ENCODE measurements around the gene TBC1D19.

TBC1D19 gene

GRCh38 chr4:26757751-26758150 is 173.9 kb downstream of the TBC1D19 start:
- no peaks in the 10 kb centered on the region for H3K27me3 ChIP-seq (ENCODE audit: low read depth, low read length)
- H3K9ac ChIP-seq (ENCODE audit: low read length), result no peak overlapping the region
- no peak overlapping the region for H3K27ac ChIP-seq (ENCODE audit: low read length)
- H3K4me2 ChIP-seq (ENCODE audit: low read length), result no peak overlapping the region
- H3K79me2 ChIP-seq (ENCODE audit: low read length), result no peaks in the 10 kb centered on the region
- H4K20me1 ChIP-seq (ENCODE audit: insufficient read depth, low read length), result no peaks in the 10 kb centered on the region
- no peak overlapping the region for H2AFZ ChIP-seq (ENCODE audit: low read depth, low read length)
- H3K36me3 ChIP-seq (replicated peaks; ENCODE audit: low read depth, low read length), result no peaks in the 10 kb centered on the region
- no peaks in the 10 kb centered on the region for H3K9me3 ChIP-seq (ENCODE audit: insufficient read depth, low read length)
- TF ChIP-seq, protein P1, sequence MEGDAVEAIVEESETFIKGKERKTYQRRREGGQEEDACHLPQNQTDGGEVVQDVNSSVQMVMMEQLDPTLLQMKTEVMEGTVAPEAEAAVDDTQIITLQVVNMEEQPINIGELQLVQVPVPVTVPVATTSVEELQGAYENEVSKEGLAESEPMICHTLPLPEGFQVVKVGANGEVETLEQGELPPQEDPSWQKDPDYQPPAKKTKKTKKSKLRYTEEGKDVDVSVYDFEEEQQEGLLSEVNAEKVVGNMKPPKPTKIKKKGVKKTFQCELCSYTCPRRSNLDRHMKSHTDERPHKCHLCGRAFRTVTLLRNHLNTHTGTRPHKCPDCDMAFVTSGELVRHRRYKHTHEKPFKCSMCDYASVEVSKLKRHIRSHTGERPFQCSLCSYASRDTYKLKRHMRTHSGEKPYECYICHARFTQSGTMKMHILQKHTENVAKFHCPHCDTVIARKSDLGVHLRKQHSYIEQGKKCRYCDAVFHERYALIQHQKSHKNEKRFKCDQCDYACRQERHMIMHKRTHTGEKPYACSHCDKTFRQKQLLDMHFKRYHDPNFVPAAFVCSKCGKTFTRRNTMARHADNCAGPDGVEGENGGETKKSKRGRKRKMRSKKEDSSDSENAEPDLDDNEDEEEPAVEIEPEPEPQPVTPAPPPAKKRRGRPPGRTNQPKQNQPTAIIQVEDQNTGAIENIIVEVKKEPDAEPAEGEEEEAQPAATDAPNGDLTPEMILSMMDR (IDR thresholded peaks at IDR 0.05; ENCODE audit: low read depth, low read length), result no peak
- TF ChIP-seq EZH2phosphoT487 (IDR thresholded peaks at IDR 0.05; ENCODE audit: low read depth), result no peak
- H3K4me3 ChIP-seq (ENCODE audit: low read length), result no peak overlapping the region
- peaks cover 4% of the 10 kb centered on the region for H3K4me1 ChIP-seq (ENCODE audit: low read length)

- no peak for TF ChIP-seq EZH2phosphoT487 (IDR thresholded peaks at IDR 0.05; ENCODE audit: low read depth)
- TF ChIP-seq, protein P1 (IDR thresholded peaks at IDR 0.05; ENCODE audit: low read depth, low read length), result no peak
- H3K27me3 ChIP-seq (ENCODE audit: low read depth, low read length), result no peaks in the 10 kb centered on the region
Observed at GRCh38 chr4:26758899-26759298, 175.0 kb downstream of the TBC1D19 start.

DNA sequence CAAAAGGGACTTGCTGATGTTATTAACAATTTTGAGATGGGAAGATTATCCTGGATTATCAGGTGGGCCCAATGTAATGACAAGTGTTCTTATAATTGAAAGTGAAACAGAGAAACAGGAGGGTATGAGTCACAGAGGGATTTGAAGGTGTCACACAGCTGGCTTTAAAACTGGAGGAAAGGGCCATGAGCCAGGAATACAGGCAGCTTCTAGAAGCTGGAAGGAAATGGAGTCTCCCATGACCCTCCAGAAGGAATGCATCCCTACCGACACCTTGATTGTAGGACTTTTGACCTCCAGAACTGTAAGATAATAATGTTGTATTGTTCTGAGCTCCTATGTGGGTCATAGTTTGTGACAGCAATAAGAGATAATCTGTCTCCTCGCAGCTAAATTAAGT is 178.8 kb downstream of the TBC1D19 start:
- peaks cover 10% of the 10 kb centered on the region for H3K4me1 ChIP-seq (ENCODE audit: low read length)
- no peaks in the 10 kb centered on the region for H3K36me3 ChIP-seq (replicated peaks; ENCODE audit: low read depth, low read length)

More at GRCh38 chr4:26758899-26759298, 175.0 kb downstream of the TBC1D19 start:
- no peaks in the 10 kb centered on the region for H4K20me1 ChIP-seq (ENCODE audit: insufficient read depth, low read length)
- H3K36me3 ChIP-seq (replicated peaks; ENCODE audit: low read depth, low read length), result no peaks in the 10 kb centered on the region
- H3K4me3 ChIP-seq (ENCODE audit: low read length), result no peak overlapping the region
- H3K4me1 ChIP-seq (ENCODE audit: low read length), result peaks cover 10% of the 10 kb centered on the region
- no peak overlapping the region for H3K27ac ChIP-seq (ENCODE audit: low read length)
- no peaks in the 10 kb centered on the region for H3K9me3 ChIP-seq (ENCODE audit: insufficient read depth, low read length)
- H3K4me2 ChIP-seq (ENCODE audit: low read length), result no peak overlapping the region
- no peak overlapping the region for H2AFZ ChIP-seq (ENCODE audit: low read depth, low read length)
- H3K9ac ChIP-seq (ENCODE audit: low read length), result no peak overlapping the region
- no peaks in the 10 kb centered on the region for H3K79me2 ChIP-seq (ENCODE audit: low read length)

GRCh38 chr4:26763063-26763462 is 179.2 kb downstream of the TBC1D19 start:
- Histone ChIP-seq H3K79me2 (ENCODE audit: low read length) (no peaks in the 10 kb centered on the region), H3K9ac (ENCODE audit: low read length) (no peak overlapping the region), H4K20me1 (ENCODE audit: insufficient read depth, low read length) (no peaks in the 10 kb centered on the region), H3K36me3 (replicated peaks; ENCODE audit: low read depth, low read length) (no peaks in the 10 kb centered on the region), H3K27me3 (ENCODE audit: low read depth, low read length) (no peaks in the 10 kb centered on the region), H3K27ac (ENCODE audit: low read length) (no peak overlapping the region), H2AFZ (ENCODE audit: low read depth, low read length) (no peak overlapping the region), H3K4me1 (ENCODE audit: low read length) (peaks cover 10% of the 10 kb centered on the region), H3K9me3 (ENCODE audit: insufficient read depth, low read length) (no peaks in the 10 kb centered on the region), H3K4me3 (ENCODE audit: low read length) (no peak overlapping the region), H3K4me2 (ENCODE audit: low read length) (no peak overlapping the region)
- no peak for TF ChIP-seq EZH2phosphoT487 (IDR thresholded peaks at IDR 0.05; ENCODE audit: low read depth)
- TF ChIP-seq, protein P1 (IDR thresholded peaks at IDR 0.05; ENCODE audit: low read depth, low read length), result no peak

More for the DNA sequence above, 178.8 kb downstream of the TBC1D19 start:
- Histone ChIP-seq H3K27me3 (ENCODE audit: low read depth, low read length) (no peaks in the 10 kb centered on the region), H3K4me3 (ENCODE audit: low read length) (no peak overlapping the region), H3K27ac (ENCODE audit: low read length) (no peak overlapping the region), H3K4me2 (ENCODE audit: low read length) (no peak overlapping the region), H4K20me1 (ENCODE audit: insufficient read depth, low read length) (no peaks in the 10 kb centered on the region), H3K79me2 (ENCODE audit: low read length) (no peaks in the 10 kb centered on the region), H3K9me3 (ENCODE audit: insufficient read depth, low read length) (no peaks in the 10 kb centered on the region), H3K9ac (ENCODE audit: low read length) (no peak overlapping the region), H2AFZ (ENCODE audit: low read depth, low read length) (no peak overlapping the region)
- TF ChIP-seq EZH2phosphoT487 (IDR thresholded peaks at IDR 0.05; ENCODE audit: low read depth), result no peak
- TF ChIP-seq, protein P1 (IDR thresholded peaks at IDR 0.05; ENCODE audit: low read depth, low read length), result no peak

Measured in OCI-LY3 (cell line).